HK-2 (cell line): Measurements from ENCODE around the gene ERGIC1.
A peak's percentile ranks its signal among the peaks of the same experiment; 100 is the strongest.

Experiments
- DNase-seq: peaks from one replicate; pipeline ENCODE4 v3.0.0-alpha.2; 2018; ENCODE audit not compliant: unreplicated experiment

Gene ERGIC1

GRCh38 chr5:172983542-172984243 lies 149.6 kb downstream of the ERGIC1 start, which contains the start of gene ATP6V0E1:
ATP6V0E1 (plus strand) TSS chr5:172983771; CDS start chr5:172983861, 90 bp downstream.
- peak; percentile 93 for DNase-seq

- DNase-seq: peak; percentile 55
Observed at GRCh38 chr5:172984244-172984953, 150.3 kb downstream of the ERGIC1 start.

- no peak for DNase-seq
Observed at GRCh38 chr5:172985596-172985995, 151.5 kb downstream of the ERGIC1 start.

GRCh38 chr5:172988276-172988675 lies 154.2 kb downstream of the ERGIC1 start:
- DNase-seq: no peak

- no peak for DNase-seq
Observed at GRCh38 chr5:172990776-172991175, 156.7 kb downstream of the ERGIC1 start.

- DNase-seq: no peak
Observed at GRCh38 chr5:172994405-172994804, 160.4 kb downstream of the ERGIC1 start.

- no peak for DNase-seq
Observed at GRCh38 chr5:172999372-172999973, 165.4 kb downstream of the ERGIC1 start.

GRCh38 chr5:172999974-173000373 lies 165.9 kb downstream of the ERGIC1 start:
- no peak for DNase-seq

- no peak for DNase-seq
Observed at GRCh38 chr5:173001229-173001841, 167.3 kb downstream of the ERGIC1 start.
